SK-N-SH treated with all-trans-retinoic acid at 6 μM for 48 hours (cell line): Measurements from ENCODE around the gene APEH.

ENCODE experiments used
- ATAC-seq: fragments of 200-7000 bp; cut with Tn5 transposase; 3 replicates; pipeline ENCODE4 v1.9.1; 2020; ENCODE audit warnings: mild to moderate bottlenecking, moderate library complexity
- ARNTL ChIP-seq: fragments of 450-650 bp; formaldehyde crosslinking; IDR thresholded peaks from 2 replicates; pipeline ENCODE4 v1.5.0; 2020; ENCODE audit warnings: low read depth, mild to moderate bottlenecking, moderate library complexity, borderline replicate concordance
- BACH2 ChIP-seq: fragments of 250-450 bp; sonication (Bioruptor Pico); IDR thresholded peaks from 2 replicates; pipeline ENCODE4 v1.9.0; 2021; ENCODE audit warnings: mild to moderate bottlenecking, borderline replicate concordance
- CSDC2 ChIP-seq: fragments of 250-450 bp; sonication (Bioruptor Pico); IDR thresholded peaks from 2 replicates; pipeline ENCODE4 v1.5.0; 2020; ENCODE audit warnings: mild to moderate bottlenecking, moderate library complexity
- CSRNP3 ChIP-seq: fragments of 250-450 bp; sonication (Bioruptor Pico); IDR thresholded peaks from 2 replicates; pipeline ENCODE4 v1.5.1; 2021; ENCODE audit warnings: mild to moderate bottlenecking, moderate library complexity
- ESRRG ChIP-seq: fragments of 250-450 bp; sonication (Bioruptor Pico); IDR thresholded peaks from 2 replicates; pipeline ENCODE4 v1.6.1; 2021; ENCODE audit warnings: mild to moderate bottlenecking
- GLIS3 ChIP-seq: fragments of 250-450 bp; sonication (Bioruptor Pico); IDR thresholded peaks from 2 replicates; pipeline ENCODE4 v1.5.0; 2020; ENCODE audit warnings: mild to moderate bottlenecking, moderate library complexity
- ISL1 ChIP-seq: fragments of 250-450 bp; sonication (Bioruptor Pico); IDR thresholded peaks from 2 replicates; pipeline ENCODE4 v2.1.2; 2022; ENCODE audit warnings: mild to moderate bottlenecking, moderate library complexity
- OSR1 ChIP-seq: fragments of 250-450 bp; sonication (Bioruptor Pico); IDR thresholded peaks from 2 replicates; pipeline ENCODE4 v1.8.0; 2022; ENCODE audit warnings: moderate library complexity, mild to moderate bottlenecking, inconsistent platforms
- PATZ1 ChIP-seq: fragments of 250-450 bp; sonication (Bioruptor Pico); IDR thresholded peaks from 2 replicates; pipeline ENCODE4 v1.8.0; 2020; ENCODE audit warnings: mild to moderate bottlenecking, moderate library complexity, borderline replicate concordance
- PPARA ChIP-seq: fragments of 250-450 bp; sonication (Bioruptor Pico); IDR thresholded peaks from 2 replicates; pipeline ENCODE4 v1.5.0; 2020; ENCODE audit warnings: mild to moderate bottlenecking, borderline replicate concordance
- RARB ChIP-seq: fragments of 250-450 bp; sonication (Bioruptor Pico); IDR thresholded peaks from 2 replicates; pipeline ENCODE4 v1.8.0; 2021; ENCODE audit warnings: mild to moderate bottlenecking, moderate library complexity
- ZC3H10 ChIP-seq: fragments of 250-450 bp; sonication (Bioruptor Pico); IDR thresholded peaks from 2 replicates; pipeline ENCODE4 v1.5.1; 2021; ENCODE audit warnings: mild to moderate bottlenecking, moderate library complexity
- ZFP3 ChIP-seq: fragments of 250-450 bp; sonication (Bioruptor Pico); IDR thresholded peaks from 2 replicates; pipeline ENCODE4 v1.5.0; 2020; ENCODE audit warnings: mild to moderate bottlenecking, moderate library complexity
- ZFP30 ChIP-seq: fragments of 450-650 bp; formaldehyde crosslinking; IDR thresholded peaks from 2 replicates; pipeline ENCODE4 v1.5.0; 2022; ENCODE audit warnings: mild to moderate bottlenecking, moderate library complexity
- ZNF565 ChIP-seq: fragments of 450-650 bp; formaldehyde crosslinking; conservative IDR thresholded peaks from 2 replicates; pipeline ENCODE4 v1.5.0; 2020; ENCODE audit warnings: low read depth, mild to moderate bottlenecking, moderate library complexity
- ZNF70 ChIP-seq: fragments of 450-650 bp; formaldehyde crosslinking; IDR thresholded peaks from 2 replicates; pipeline ENCODE4 v1.5.0; 2020; ENCODE audit warnings: mild to moderate bottlenecking, moderate library complexity
- ZNF8 ChIP-seq: fragments of 450-650 bp; formaldehyde crosslinking; IDR thresholded peaks from 2 replicates; pipeline ENCODE4 v1.5.0; 2020; ENCODE audit warnings: mild to moderate bottlenecking, moderate library complexity
- TF ChIP-seq, protein P1 (sequence below): fragments of 250-450 bp; sonication (Bioruptor Pico); IDR thresholded peaks from 2 replicates; pipeline ENCODE4 v1.8.0; 2021; ENCODE audit warnings: low read depth, mild to moderate bottlenecking, moderate library complexity, borderline replicate concordance

The APEH gene

GRCh38 chr3:49716169-49716568 lies 42.0 kb downstream of the APEH start:
- TF ChIP-seq ZNF70 (CRISPR knock-in tag) = no peak
- no peak for TF ChIP-seq ZNF565 (CRISPR knock-in tag)
- no peak for TF ChIP-seq CSRNP3 (CRISPR knock-in tag)
- no peak for TF ChIP-seq ZFP30 (CRISPR knock-in tag)
- no peak for TF ChIP-seq OSR1 (CRISPR knock-in tag)
- TF ChIP-seq ZFP3 (CRISPR knock-in tag) = no peak
- no peak for TF ChIP-seq PATZ1 (CRISPR knock-in tag)
- no peak for TF ChIP-seq ESRRG (CRISPR knock-in tag)
- TF ChIP-seq GLIS3 (CRISPR knock-in tag) = no peak
- TF ChIP-seq ARNTL (CRISPR knock-in tag) = no peak
- TF ChIP-seq ZC3H10 = no peak
- no peak for TF ChIP-seq ISL1 (CRISPR knock-in tag)
- TF ChIP-seq PPARA (CRISPR knock-in tag) = no peak
- TF ChIP-seq CSDC2 (CRISPR knock-in tag) = no peak
- TF ChIP-seq, protein P1, sequence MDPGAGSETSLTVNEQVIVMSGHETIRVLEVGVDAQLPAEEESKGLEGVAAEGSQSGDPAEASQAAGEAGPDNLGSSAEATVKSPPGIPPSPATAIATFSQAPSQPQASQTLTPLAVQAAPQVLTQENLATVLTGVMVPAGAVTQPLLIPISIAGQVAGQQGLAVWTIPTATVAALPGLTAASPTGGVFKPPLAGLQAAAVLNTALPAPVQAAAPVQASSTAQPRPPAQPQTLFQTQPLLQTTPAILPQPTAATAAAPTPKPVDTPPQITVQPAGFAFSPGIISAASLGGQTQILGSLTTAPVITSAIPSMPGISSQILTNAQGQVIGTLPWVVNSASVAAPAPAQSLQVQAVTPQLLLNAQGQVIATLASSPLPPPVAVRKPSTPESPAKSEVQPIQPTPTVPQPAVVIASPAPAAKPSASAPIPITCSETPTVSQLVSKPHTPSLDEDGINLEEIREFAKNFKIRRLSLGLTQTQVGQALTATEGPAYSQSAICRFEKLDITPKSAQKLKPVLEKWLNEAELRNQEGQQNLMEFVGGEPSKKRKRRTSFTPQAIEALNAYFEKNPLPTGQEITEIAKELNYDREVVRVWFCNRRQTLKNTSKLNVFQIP (CRISPR knock-in tag) = no peak

GRCh38 chr3:49716691-49717210 lies 42.6 kb downstream of the APEH start:
- TF ChIP-seq ZFP30 (CRISPR knock-in tag) (no peak), OSR1 (CRISPR knock-in tag) (no peak), ZFP3 (CRISPR knock-in tag) (no peak), ZNF565 (CRISPR knock-in tag) (no peak), PPARA (CRISPR knock-in tag) (no peak), ARNTL (CRISPR knock-in tag) (no peak), CSRNP3 (CRISPR knock-in tag) (no peak), ZNF70 (CRISPR knock-in tag) (no peak), CSDC2 (CRISPR knock-in tag) (no peak), ZNF8 (CRISPR knock-in tag) (no peak), RARB (CRISPR knock-in tag) (no peak)
- ATAC-seq = no peak

More at GRCh38 chr3:49716169-49716568, 42.0 kb downstream of the APEH start:
- no peak for ATAC-seq

GRCh38 chr3:49717211-49717958 lies 43.2 kb downstream of the APEH start:
- TF ChIP-seq BACH2 (CRISPR knock-in tag) = no peak
- no peak for TF ChIP-seq OSR1 (CRISPR knock-in tag)
- TF ChIP-seq ARNTL (CRISPR knock-in tag) = no peak
- no peak for TF ChIP-seq CSDC2 (CRISPR knock-in tag)
- no peak for TF ChIP-seq ZNF8 (CRISPR knock-in tag)
- no peak for ATAC-seq

DNA sequence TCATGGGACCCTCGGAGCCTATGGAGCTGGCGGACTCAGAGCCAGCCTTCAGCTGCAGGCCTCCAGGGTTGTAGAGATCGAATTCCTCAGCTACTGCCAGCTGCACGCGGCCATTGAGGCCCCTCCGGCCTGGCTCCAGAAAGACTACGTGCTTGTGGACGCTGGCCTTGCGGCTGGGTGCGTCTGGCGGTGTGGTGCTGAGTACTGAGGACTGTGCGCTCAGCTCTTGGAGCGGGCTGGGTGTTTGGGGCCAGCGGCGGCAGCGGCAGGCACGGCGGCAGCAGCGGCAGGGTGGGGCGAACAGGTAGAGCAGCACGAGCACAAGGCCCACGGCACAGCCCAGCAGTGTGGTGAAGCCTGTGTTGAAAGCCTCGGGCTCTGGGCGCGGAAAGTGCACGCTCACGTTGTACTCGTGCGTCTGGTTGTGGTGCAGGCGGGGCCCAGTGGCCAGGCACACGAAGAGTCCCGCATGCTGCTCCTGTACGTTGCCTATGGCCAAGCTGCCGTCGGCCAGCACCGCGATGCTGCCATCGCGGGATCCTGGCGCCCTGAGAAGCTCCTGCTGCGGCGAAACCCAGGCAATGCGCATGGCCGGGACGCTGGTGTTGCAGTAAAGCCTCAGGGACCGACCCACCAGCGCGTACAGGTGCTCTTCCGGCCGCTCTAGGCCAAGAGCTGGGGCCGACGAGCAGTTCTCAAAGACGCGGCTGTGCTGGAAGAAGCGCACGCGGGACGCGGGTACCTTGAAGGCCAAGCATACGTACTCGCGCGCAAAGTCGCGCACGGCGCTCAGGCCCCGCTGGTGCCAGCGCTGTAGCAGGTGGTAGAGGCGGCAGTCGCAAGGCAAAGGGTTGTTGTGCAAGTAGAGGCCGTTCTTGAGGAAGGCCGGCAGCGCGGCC lies 44.1 kb downstream of the APEH start:
- TF ChIP-seq ZC3H10 = no peak
- ATAC-seq = no peak
